Measurements from ENCODE around the gene TMEM30B.

DNA sequence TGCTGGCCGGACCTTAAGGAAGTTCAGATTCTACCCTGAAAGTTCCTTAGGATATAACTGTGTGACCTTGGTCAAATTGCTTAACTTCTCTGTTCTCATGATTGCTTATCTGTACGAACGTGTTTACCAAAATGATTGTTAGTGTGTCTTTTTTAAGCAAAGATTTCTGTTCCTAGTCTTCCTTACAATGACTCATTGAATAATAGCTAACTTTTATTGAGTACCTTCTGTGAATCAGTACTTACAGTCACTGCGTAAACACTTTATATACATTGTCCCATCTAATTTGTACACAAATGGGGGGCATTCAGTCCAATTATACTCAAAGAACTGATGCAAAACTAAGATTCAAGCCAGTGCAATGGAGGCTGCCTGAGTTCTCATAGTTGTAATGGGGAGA is 4.2 kb upstream of the TMEM30B start:
- TF ChIP-seq, protein P1, sequence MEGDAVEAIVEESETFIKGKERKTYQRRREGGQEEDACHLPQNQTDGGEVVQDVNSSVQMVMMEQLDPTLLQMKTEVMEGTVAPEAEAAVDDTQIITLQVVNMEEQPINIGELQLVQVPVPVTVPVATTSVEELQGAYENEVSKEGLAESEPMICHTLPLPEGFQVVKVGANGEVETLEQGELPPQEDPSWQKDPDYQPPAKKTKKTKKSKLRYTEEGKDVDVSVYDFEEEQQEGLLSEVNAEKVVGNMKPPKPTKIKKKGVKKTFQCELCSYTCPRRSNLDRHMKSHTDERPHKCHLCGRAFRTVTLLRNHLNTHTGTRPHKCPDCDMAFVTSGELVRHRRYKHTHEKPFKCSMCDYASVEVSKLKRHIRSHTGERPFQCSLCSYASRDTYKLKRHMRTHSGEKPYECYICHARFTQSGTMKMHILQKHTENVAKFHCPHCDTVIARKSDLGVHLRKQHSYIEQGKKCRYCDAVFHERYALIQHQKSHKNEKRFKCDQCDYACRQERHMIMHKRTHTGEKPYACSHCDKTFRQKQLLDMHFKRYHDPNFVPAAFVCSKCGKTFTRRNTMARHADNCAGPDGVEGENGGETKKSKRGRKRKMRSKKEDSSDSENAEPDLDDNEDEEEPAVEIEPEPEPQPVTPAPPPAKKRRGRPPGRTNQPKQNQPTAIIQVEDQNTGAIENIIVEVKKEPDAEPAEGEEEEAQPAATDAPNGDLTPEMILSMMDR (IDR thresholded peaks at IDR 0.05; ENCODE audit: poor library complexity): no peak
- no peak for TF ChIP-seq EZH2phosphoT487 (IDR thresholded peaks at IDR 0.05; ENCODE audit: low read depth, severe bottlenecking, unreplicated experiment)
- no peak for TF ChIP-seq EZH2 (IDR thresholded peaks at IDR 0.05; ENCODE audit: borderline replicate concordance)

Data from hepatocyte (in vitro differentiated cells).